ENCODE results near the gene AKR1C8.
"Not testable (repeated sequence)": the region's sequence is repeated elsewhere in the genome, so short reads cannot be mapped to it uniquely, and the experiment has no call there.

AKR1C8 gene

GRCh38 chr10:5147255-5147980 is 37.5 kb downstream of the AKR1C8 start:
- TF ChIP-seq REST (IDR thresholded peaks at IDR 0.05; ENCODE audit: insufficient replicate concordance, low read depth) (no peak), CTCF (IDR thresholded peaks at IDR 0.05; ENCODE audit: insufficient read depth, low read length) (no peak), POLR2AphosphoS5 (IDR thresholded peaks at IDR 0.05; ENCODE audit: low read depth) (no peak), GABPA (IDR thresholded peaks at IDR 0.05; ENCODE audit: low read depth) (no peak), SPI1 (IDR thresholded peaks at IDR 0.05; ENCODE audit: borderline replicate concordance, low read depth) (no peak)
- H3K27ac ChIP-seq (replicated peaks) = no peak overlapping the region
- no peaks in the 10 kb centered on the region for H3K27me3 ChIP-seq (ENCODE audit: insufficient read depth, poor library complexity, severe bottlenecking)
- H3K4me3 ChIP-seq (replicated peaks; ENCODE audit: insufficient read depth, low read length) = no peak overlapping the region
- DNase-seq (ENCODE audit: low read depth in 1 of 2, low spot score in 1 of 2) = no peak

- TF ChIP-seq POLR2AphosphoS5 (IDR thresholded peaks at IDR 0.05; ENCODE audit: low read depth) (no peak), REST (IDR thresholded peaks at IDR 0.05; ENCODE audit: insufficient replicate concordance, low read depth) (no peak), GABPA (IDR thresholded peaks at IDR 0.05; ENCODE audit: low read depth) (no peak), SPI1 (IDR thresholded peaks at IDR 0.05; ENCODE audit: borderline replicate concordance, low read depth) (no peak), CTCF (IDR thresholded peaks at IDR 0.05; ENCODE audit: insufficient read depth, low read length) (no peak)
- H3K4me3 ChIP-seq (replicated peaks; ENCODE audit: insufficient read depth, low read length) = no peak overlapping the region
- H3K27me3 ChIP-seq (ENCODE audit: insufficient read depth, poor library complexity, severe bottlenecking) = no peaks in the 10 kb centered on the region
- no peak for DNase-seq (ENCODE audit: low read depth in 1 of 2, low spot score in 1 of 2)
- H3K27ac ChIP-seq (replicated peaks) = no peak overlapping the region
Observed at GRCh38 chr10:5146920-5147254, 38.1 kb downstream of the AKR1C8 start.

GRCh38 chr10:5143137-5143536 is 41.8 kb downstream of the AKR1C8 start:
- TF ChIP-seq SPI1 (IDR thresholded peaks at IDR 0.05; ENCODE audit: borderline replicate concordance, low read depth) = no peak
- Histone ChIP-seq H3K27ac (replicated peaks) (no peak overlapping the region), H3K4me3 (replicated peaks; ENCODE audit: insufficient read depth, low read length) (no peak overlapping the region), H3K27me3 (ENCODE audit: insufficient read depth, poor library complexity, severe bottlenecking) (no peaks in the 10 kb centered on the region)
- no peak for DNase-seq (ENCODE audit: low read depth in 1 of 2, low spot score in 1 of 2)

GRCh38 chr10:5142199-5142598 is 42.8 kb downstream of the AKR1C8 start:
- no peak for TF ChIP-seq SPI1 (IDR thresholded peaks at IDR 0.05; ENCODE audit: borderline replicate concordance, low read depth)
- no peak for TF ChIP-seq REST (IDR thresholded peaks at IDR 0.05; ENCODE audit: insufficient replicate concordance, low read depth)
- no peak for TF ChIP-seq GABPA (IDR thresholded peaks at IDR 0.05; ENCODE audit: low read depth)
- no peak for TF ChIP-seq POLR2AphosphoS5 (IDR thresholded peaks at IDR 0.05; ENCODE audit: low read depth)
- no peak for TF ChIP-seq CTCF (IDR thresholded peaks at IDR 0.05; ENCODE audit: insufficient read depth, low read length)
- no peak for DNase-seq (ENCODE audit: low read depth in 1 of 2, low spot score in 1 of 2)
- Histone ChIP-seq H3K27ac (replicated peaks) (no peak overlapping the region), H3K4me3 (replicated peaks; ENCODE audit: insufficient read depth, low read length) (no peak overlapping the region), H3K27me3 (ENCODE audit: insufficient read depth, poor library complexity, severe bottlenecking) (no peaks in the 10 kb centered on the region)

GRCh38 chr10:5137699-5138098 is 47.3 kb downstream of the AKR1C8 start:
- H3K27ac ChIP-seq (replicated peaks); DNase-seq (ENCODE audit: low read depth in 1 of 2, low spot score in 1 of 2); H3K4me3 ChIP-seq (replicated peaks; ENCODE audit: insufficient read depth, low read length); H3K27me3 ChIP-seq (ENCODE audit: insufficient read depth, poor library complexity, severe bottlenecking): not testable (repeated sequence)

Measured in HL-60 (cell line).